Measurements from ENCODE around the gene SLFNL1.

DNA sequence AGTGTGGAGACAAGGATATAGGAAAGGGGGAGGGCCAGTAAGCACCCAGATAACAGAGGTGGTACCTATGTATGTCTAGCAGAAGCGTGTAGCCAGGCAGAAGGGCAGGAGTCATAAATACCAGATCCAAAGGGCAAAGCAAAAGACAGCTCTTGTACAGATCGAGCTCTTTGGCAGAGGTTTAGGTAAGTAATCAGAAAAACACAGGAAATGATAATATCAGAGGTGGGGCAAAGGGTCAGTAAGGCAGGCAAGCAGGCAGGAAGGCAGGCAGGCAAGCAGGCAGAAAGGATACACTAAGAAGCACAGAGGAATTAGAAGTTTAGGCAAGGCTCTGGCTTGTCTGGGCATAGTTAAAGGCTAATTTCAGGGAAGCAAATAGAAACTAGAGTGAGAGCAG lies 22.7 kb upstream of the SLFNL1 start:
- TF ChIP-seq, protein P1, sequence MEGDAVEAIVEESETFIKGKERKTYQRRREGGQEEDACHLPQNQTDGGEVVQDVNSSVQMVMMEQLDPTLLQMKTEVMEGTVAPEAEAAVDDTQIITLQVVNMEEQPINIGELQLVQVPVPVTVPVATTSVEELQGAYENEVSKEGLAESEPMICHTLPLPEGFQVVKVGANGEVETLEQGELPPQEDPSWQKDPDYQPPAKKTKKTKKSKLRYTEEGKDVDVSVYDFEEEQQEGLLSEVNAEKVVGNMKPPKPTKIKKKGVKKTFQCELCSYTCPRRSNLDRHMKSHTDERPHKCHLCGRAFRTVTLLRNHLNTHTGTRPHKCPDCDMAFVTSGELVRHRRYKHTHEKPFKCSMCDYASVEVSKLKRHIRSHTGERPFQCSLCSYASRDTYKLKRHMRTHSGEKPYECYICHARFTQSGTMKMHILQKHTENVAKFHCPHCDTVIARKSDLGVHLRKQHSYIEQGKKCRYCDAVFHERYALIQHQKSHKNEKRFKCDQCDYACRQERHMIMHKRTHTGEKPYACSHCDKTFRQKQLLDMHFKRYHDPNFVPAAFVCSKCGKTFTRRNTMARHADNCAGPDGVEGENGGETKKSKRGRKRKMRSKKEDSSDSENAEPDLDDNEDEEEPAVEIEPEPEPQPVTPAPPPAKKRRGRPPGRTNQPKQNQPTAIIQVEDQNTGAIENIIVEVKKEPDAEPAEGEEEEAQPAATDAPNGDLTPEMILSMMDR (conservative IDR thresholded peaks at IDR 0.05; ENCODE audit: low read depth in 2 of 2): no peak
- no peak for TF ChIP-seq POLR2AphosphoS5 (IDR thresholded peaks at IDR 0.05; ENCODE audit: low read depth)
- TF ChIP-seq ZNF114 (CRISPR knock-in tag; IDR thresholded peaks at IDR 0.05): no peak
- TF ChIP-seq, protein P2, sequence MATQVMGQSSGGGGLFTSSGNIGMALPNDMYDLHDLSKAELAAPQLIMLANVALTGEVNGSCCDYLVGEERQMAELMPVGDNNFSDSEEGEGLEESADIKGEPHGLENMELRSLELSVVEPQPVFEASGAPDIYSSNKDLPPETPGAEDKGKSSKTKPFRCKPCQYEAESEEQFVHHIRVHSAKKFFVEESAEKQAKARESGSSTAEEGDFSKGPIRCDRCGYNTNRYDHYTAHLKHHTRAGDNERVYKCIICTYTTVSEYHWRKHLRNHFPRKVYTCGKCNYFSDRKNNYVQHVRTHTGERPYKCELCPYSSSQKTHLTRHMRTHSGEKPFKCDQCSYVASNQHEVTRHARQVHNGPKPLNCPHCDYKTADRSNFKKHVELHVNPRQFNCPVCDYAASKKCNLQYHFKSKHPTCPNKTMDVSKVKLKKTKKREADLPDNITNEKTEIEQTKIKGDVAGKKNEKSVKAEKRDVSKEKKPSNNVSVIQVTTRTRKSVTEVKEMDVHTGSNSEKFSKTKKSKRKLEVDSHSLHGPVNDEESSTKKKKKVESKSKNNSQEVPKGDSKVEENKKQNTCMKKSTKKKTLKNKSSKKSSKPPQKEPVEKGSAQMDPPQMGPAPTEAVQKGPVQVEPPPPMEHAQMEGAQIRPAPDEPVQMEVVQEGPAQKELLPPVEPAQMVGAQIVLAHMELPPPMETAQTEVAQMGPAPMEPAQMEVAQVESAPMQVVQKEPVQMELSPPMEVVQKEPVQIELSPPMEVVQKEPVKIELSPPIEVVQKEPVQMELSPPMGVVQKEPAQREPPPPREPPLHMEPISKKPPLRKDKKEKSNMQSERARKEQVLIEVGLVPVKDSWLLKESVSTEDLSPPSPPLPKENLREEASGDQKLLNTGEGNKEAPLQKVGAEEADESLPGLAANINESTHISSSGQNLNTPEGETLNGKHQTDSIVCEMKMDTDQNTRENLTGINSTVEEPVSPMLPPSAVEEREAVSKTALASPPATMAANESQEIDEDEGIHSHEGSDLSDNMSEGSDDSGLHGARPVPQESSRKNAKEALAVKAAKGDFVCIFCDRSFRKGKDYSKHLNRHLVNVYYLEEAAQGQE (IDR thresholded peaks at IDR 0.05; ENCODE audit: unreplicated experiment): no peak
- TF ChIP-seq CREB1 (CRISPR knock-in tag; IDR thresholded peaks at IDR 0.05; ENCODE audit: low read depth): no peak
- TF ChIP-seq, protein P3, sequence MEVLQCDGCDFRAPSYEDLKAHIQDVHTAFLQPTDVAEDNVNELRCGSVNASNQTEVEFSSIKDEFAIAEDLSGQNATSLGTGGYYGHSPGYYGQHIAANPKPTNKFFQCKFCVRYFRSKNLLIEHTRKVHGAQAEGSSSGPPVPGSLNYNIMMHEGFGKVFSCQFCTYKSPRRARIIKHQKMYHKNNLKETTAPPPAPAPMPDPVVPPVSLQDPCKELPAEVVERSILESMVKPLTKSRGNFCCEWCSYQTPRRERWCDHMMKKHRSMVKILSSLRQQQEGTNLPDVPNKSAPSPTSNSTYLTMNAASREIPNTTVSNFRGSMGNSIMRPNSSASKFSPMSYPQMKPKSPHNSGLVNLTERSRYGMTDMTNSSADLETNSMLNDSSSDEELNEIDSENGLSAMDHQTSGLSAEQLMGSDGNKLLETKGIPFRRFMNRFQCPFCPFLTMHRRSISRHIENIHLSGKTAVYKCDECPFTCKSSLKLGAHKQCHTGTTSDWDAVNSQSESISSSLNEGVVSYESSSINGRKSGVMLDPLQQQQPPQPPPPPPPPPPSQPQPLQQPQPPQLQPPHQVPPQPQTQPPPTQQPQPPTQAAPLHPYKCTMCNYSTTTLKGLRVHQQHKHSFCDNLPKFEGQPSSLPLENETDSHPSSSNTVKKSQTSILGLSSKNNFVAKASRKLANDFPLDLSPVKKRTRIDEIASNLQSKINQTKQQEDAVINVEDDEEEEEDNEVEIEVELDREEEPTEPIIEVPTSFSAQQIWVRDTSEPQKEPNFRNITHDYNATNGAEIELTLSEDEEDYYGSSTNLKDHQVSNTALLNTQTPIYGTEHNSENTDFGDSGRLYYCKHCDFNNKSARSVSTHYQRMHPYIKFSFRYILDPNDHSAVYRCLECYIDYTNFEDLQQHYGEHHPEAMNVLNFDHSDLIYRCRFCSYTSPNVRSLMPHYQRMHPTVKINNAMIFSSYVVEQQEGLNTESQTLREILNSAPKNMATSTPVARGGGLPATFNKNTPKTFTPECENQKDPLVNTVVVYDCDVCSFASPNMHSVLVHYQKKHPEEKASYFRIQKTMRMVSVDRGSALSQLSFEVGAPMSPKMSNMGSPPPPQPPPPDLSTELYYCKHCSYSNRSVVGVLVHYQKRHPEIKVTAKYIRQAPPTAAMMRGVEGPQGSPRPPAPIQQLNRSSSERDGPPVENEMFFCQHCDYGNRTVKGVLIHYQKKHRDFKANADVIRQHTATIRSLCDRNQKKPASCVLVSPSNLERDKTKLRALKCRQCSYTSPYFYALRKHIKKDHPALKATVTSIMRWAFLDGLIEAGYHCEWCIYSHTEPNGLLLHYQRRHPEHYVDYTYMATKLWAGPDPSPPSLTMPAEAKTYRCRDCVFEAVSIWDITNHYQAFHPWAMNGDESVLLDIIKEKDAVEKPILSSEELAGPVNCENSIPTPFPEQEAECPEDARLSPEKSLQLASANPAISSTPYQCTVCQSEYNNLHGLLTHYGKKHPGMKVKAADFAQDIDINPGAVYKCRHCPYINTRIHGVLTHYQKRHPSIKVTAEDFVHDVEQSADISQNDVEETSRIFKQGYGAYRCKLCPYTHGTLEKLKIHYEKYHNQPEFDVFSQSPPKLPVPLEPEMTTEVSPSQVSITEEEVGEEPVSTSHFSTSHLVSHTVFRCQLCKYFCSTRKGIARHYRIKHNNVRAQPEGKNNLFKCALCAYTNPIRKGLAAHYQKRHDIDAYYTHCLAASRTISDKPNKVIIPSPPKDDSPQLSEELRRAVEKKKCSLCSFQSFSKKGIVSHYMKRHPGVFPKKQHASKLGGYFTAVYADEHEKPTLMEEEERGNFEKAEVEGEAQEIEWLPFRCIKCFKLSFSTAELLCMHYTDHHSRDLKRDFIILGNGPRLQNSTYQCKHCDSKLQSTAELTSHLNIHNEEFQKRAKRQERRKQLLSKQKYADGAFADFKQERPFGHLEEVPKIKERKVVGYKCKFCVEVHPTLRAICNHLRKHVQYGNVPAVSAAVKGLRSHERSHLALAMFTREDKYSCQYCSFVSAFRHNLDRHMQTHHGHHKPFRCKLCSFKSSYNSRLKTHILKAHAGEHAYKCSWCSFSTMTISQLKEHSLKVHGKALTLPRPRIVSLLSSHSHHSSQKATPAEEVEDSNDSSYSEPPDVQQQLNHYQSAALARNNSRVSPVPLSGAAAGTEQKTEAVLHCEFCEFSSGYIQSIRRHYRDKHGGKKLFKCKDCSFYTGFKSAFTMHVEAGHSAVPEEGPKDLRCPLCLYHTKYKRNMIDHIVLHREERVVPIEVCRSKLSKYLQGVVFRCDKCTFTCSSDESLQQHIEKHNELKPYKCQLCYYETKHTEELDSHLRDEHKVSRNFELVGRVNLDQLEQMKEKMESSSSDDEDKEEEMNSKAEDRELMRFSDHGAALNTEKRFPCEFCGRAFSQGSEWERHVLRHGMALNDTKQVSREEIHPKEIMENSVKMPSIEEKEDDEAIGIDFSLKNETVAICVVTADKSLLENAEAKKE (CRISPR knock-in tag; IDR thresholded peaks at IDR 0.05): no peak
- no peak for TF ChIP-seq EZH2 (IDR thresholded peaks at IDR 0.05; ENCODE audit: low read depth, unreplicated experiment)

Data from GM23338 (cell line).